Gastrocnemius medialis (tissue), 4 donors: ENCODE results near the gene WRAP73. TPM values are rescaled to one million over a fixed set of nuclear protein-coding genes. Genes with fewer than 3 reads are reported as not detected.
A peak's percentile ranks its signal among the peaks of the same experiment; 100 is the strongest.

Experiments used
- ATAC-seq, 2 donors: fragments of 150-250 bp; one replicate each; pipeline ENCODE4 v1.9.1; 2016
- DNase-seq, 2 donors: peaks; one replicate each; pipeline ENCODE4 v3.0.0-alpha.2; 2019
- H3K27ac ChIP-seq, 4 donors: fragments of 200-600 bp; sonication (generic); 1 replicate in 1 of 4; 2 replicates in 3 of 4; pipeline ENCODE4 v1.5.1; 2016 to 2018; ENCODE audit warnings: mild to moderate bottlenecking in 2 of 4, moderate library complexity in 1 of 4
- H3K27me3 ChIP-seq, 3 donors: fragments of 200-600 bp; sonication (generic) in 2 of 3; 1 replicate in 1 of 3; 2 replicates in 2 of 3; pipeline versions ENCODE4 v1.5.1 to v1.6.0; 2016 to 2019; ENCODE audit warnings: mild to moderate bottlenecking in 1 of 3, moderate library complexity in 1 of 3
- H3K36me3 ChIP-seq, 2 donors: fragments of 200-600 bp; sonication (generic) in 1 of 2; one replicate each; pipeline ENCODE4 v1.5.1; 2017 to 2018
- H3K4me1 ChIP-seq, 2 donors: fragments of 200-600 bp; sonication (generic) in 1 of 2; one replicate each; pipeline ENCODE4 v1.5.1; 2016 to 2017; ENCODE audit warnings: mild to moderate bottlenecking in 2 of 2
- H3K4me3 ChIP-seq, 4 donors: fragments of 200-600 bp; sonication (generic) in 3 of 4; 1 replicate in 1 of 4; 2 replicates in 3 of 4; pipeline ENCODE4 v1.5.1; 2016 to 2019; ENCODE audit warnings: mild to moderate bottlenecking in 2 of 4
- H3K9me3 ChIP-seq, 3 donors: fragments of 200-600 bp; sonication (generic) in 2 of 3; 1 replicate in 1 of 3; 2 replicates in 2 of 3; pipeline ENCODE4 v1.5.1; 2016 to 2019
- POLR2A ChIP-seq, 2 donors: fragments of 450-650 bp; IDR thresholded peaks; one replicate each; pipeline ENCODE4 v1.6.1; 2017; ENCODE audit warnings: antibody characterized with exemption in 2 of 2, mild to moderate bottlenecking in 2 of 2, moderate library complexity in 2 of 2
- in situ Hi-C, 4 donors: fragments of 200-750 bp; cut with MboI; loops; one replicate each; pipeline versions ENCODE4 v1.15.0 to v1.8.0; 2017; ENCODE audit warnings: low sequenced_read_pairs in 4 of 4
- intact Hi-C: fragments of 100-400 bp; cut with DNase I; formaldehyde crosslinking; loops from one replicate; pipeline ENCODE4 v1.15.1; 2023; ENCODE audit warnings: low total_unique reads
- total RNA-seq, 4 donors: library from RNA; depleted of rRNA; stranded (reverse); fragments of >200 nt; gene quantifications; one replicate each; pipeline versions ENCODE4 v1.1.0 to v1.2.3, GENCODE V29; 2016
- TF ChIP-seq, protein P1 (sequence below), 5 experiments: fragments of 450-650 bp in 3 of 5; fragments of 200-600 bp in 2 of 5; sonication (generic) in 2 of 5; IDR thresholded peaks in 4 of 5; conservative IDR thresholded peaks in 1 of 5; 1 replicate in 4 of 5; 2 replicates in 1 of 5; pipeline ENCODE4 v1.5.1; 2016 to 2019; ENCODE audit warnings: antibody characterized with exemption in 5 of 5, mild to moderate bottlenecking in 3 of 5, moderate library complexity in 3 of 5

WRAP73 gene
- total RNA-seq, 4 donors from 2014 or later = 12.7 to 16.1 (median 14.2) TPM

DNA sequence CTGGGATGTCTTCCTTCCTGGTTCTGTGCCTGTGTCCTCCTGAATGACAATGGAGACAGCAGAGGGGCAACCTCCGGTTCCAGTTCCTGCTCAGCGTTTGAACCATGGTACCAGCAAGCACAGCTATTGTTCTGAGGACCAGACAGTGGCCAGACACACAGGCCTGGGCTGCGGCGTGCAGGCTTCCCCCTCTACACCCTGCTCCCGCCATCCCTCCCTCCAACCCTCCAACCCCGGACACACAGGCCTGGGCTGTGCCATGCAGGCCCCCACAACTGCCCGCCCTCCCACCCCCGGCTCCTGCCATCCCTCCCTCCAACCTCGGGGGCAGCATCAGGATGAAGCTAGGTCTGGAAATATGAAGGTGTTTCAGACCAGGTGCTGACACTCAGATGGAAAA is 33.0 kb downstream of the WRAP73 start:
- H3K9me3 ChIP-seq = no peaks in the 10 kb centered on the region
- H3K4me3 ChIP-seq = no peak overlapping the region
- in situ Hi-C loops (no loop called here), intact Hi-C loops (no loop called here)
- H3K36me3 ChIP-seq = no peaks in the 10 kb centered on the region
- ATAC-seq (no peak), DNase-seq (no peak)
- H3K27ac ChIP-seq = no peak overlapping the region
- H3K27me3 ChIP-seq = peaks cover 2 to 9% (median 2%) of the 10 kb centered on the region in 3 donors
- TF ChIP-seq, protein P1, sequence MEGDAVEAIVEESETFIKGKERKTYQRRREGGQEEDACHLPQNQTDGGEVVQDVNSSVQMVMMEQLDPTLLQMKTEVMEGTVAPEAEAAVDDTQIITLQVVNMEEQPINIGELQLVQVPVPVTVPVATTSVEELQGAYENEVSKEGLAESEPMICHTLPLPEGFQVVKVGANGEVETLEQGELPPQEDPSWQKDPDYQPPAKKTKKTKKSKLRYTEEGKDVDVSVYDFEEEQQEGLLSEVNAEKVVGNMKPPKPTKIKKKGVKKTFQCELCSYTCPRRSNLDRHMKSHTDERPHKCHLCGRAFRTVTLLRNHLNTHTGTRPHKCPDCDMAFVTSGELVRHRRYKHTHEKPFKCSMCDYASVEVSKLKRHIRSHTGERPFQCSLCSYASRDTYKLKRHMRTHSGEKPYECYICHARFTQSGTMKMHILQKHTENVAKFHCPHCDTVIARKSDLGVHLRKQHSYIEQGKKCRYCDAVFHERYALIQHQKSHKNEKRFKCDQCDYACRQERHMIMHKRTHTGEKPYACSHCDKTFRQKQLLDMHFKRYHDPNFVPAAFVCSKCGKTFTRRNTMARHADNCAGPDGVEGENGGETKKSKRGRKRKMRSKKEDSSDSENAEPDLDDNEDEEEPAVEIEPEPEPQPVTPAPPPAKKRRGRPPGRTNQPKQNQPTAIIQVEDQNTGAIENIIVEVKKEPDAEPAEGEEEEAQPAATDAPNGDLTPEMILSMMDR (IDR thresholded peaks at IDR 0.05 in 4 of 5, conservative IDR thresholded peaks at IDR 0.05 in 1 of 5) = no peak
- TF ChIP-seq POLR2A (IDR thresholded peaks at IDR 0.05) = no peak
- H3K4me1 ChIP-seq = no peaks in the 10 kb centered on the region

DNA sequence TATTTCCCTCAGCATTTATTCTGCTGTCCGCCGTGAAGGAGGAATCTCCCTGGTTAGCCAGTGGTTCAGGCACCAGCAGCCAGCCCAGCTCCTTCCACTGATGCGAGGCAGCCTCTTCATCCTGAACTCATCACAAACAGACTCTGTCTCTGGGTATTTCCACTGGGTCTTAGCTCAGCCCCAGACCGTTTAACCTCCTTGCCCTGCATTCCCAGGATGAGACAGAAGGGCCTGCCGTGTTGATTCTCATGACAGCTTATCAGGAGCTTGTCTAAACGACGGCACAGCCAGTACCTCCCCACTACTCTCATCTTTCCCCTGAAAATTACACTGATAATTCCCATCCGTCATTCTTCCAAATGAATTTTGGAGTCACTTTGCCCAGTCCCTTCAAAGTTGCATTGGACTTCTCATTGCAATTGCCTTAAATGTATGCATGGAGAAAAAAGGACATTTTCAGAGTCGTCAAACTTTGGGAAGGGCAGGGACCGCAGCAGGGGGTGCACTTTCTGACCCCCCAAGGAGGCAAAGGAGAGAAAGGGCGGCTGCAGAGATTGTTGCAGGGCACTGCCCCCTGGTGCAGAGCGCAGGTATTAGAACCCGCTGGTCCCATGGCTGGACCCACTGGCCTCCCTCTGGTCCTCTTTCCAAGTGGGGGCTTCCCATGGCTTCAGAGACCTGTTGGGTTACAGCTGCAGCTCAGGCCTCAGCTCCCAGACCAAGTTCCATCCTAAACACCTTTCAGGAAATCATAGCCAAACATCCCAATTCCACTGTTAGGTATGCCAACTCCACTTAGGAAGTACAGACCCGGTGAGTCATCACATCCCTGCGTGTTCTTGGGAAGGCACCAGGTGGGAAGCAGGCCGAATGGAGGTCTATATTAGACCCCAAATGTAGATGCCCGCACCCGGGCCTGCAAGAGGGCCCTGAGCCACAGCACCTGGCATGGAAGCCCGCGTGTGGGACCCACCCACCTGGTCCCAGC is 34.9 kb downstream of the WRAP73 start:
- TF ChIP-seq POLR2A (IDR thresholded peaks at IDR 0.05) = no peak
- TF ChIP-seq, protein P1 (IDR thresholded peaks at IDR 0.05 in 4 of 5, conservative IDR thresholded peaks at IDR 0.05 in 1 of 5) = peak in 4 of 5 experiments; percentile 14 to 49 (median 35)
- intact Hi-C loops = no loop called here

DNA sequence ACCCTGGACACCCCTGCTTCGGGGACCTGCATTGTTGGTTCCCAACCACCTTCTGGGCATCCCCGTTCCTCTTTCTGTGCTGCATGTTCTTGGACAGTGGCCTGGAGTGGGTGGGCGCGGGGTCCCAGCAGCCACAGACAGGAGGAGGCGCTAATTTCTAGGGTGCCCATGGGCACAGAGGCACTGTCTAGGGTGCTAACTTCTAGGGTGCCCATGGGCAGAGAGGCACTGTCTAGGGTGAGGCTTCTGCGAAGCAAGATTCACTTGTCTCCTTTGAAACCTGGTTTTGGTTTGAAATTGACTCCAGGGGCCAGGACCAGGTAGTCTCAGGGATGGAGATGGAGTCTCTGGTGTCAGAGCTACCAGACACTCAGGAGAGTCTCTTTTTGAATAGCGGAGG is 37.8 kb downstream of the WRAP73 start:
- Histone ChIP-seq H3K9me3 (no peaks in the 10 kb centered on the region), H3K4me1 (peaks cover 4 to 13% of the 10 kb centered on the region in 2 donors), H3K36me3 (no peaks in the 10 kb centered on the region), H3K27me3 (peaks cover 23 to 46% (median 24%) of the 10 kb centered on the region in 3 donors), H3K4me3 (peak overlapping the region in 1 of 4 donors; percentile 42), H3K27ac (no peak overlapping the region)
- DNase-seq = no peak
- no peak for TF ChIP-seq POLR2A (IDR thresholded peaks at IDR 0.05)
- TF ChIP-seq, protein P1 (IDR thresholded peaks at IDR 0.05 in 4 of 5, conservative IDR thresholded peaks at IDR 0.05 in 1 of 5) = no peak
- in situ Hi-C loops = no loop called here
- no peak for ATAC-seq
- intact Hi-C loops = no loop called here

More for the DNA sequence above, 34.9 kb downstream of the WRAP73 start:
- peaks cover 17 to 23% (median 19%) of the 10 kb centered on the region in 3 donors for H3K27me3 ChIP-seq
- H3K4me1 ChIP-seq = peaks cover 4 to 13% of the 10 kb centered on the region in 2 donors
- in situ Hi-C loops = no loop called here
- no peaks in the 10 kb centered on the region for H3K9me3 ChIP-seq
- H3K36me3 ChIP-seq = no peaks in the 10 kb centered on the region
- DNase-seq (no peak), ATAC-seq (no peak)
- no peak overlapping the region for H3K27ac ChIP-seq
- no peak overlapping the region for H3K4me3 ChIP-seq

DNA sequence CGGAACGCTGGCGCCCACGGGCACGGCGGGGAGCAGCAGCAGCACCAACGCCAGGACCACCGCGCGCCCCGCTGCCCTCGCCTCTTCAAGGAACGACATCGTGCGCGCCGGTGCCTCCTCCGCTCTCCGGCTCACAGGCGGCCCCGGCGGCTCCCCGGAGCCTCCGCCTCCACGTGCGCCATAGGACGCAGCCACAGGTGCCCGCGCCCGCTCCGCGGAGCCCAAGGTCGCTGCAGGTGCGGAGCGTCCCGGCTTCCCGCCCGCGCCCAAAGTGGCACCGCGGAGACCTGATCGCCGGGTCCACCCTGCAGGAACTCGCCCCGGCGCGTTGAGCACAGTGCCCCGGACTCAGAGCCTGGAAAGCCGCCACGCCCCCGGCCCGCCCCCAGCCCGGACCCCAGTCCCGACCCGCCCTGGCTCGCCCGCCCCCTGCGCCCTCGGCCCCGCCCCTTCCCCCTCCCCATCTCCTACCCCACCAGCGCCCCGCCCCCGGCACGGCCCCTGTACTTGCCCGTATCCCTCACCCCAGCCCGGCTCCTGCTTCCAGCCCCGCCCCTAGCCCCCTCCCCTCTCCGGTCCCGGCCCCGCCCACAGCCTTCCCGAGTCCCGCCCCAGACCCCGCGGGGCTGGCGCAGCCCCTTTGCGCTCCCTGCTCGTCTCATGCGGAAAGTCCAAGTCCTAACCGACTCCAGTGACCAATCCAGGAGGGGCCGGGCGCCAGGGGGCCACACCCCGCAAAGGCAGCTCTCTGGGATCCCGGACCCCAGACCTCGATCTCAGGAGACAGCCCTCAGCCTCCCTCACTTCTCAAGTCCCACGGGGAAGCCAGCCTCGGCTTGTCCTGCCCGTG is 38.5 kb downstream of the WRAP73 start, which contains the start of gene MEGF6:
TSS of gene MEGF6 (minus strand) at position 339 of the 850 bp plus-strand sequence. CDS start at position 99, 240 bp downstream.
- peak within 1 kb of the TSS in 3 of 4 donors; percentile 37 to 47 (median 42) for H3K4me3 ChIP-seq
- in situ Hi-C loops (no loop called here), intact Hi-C loops (no loop called here)
- H3K36me3 ChIP-seq = no peaks in the 10 kb centered on the region
- peaks cover 23 to 53% (median 24%) of the 10 kb centered on the region in 3 donors for H3K27me3 ChIP-seq
- TF ChIP-seq POLR2A (IDR thresholded peaks at IDR 0.05) = no peak
- TF ChIP-seq, protein P1 (IDR thresholded peaks at IDR 0.05 in 4 of 5, conservative IDR thresholded peaks at IDR 0.05 in 1 of 5) = no peak
- DNase-seq = no peak
- H3K9me3 ChIP-seq = no peaks in the 10 kb centered on the region
- ATAC-seq = peak in 1 of 2 donors; percentile 33
- peaks cover 4 to 13% of the 10 kb centered on the region in 2 donors for H3K4me1 ChIP-seq
- no peak within 1 kb of the TSS for H3K27ac ChIP-seq
